H9 (cell line): ENCODE data around the gene RPS6KA4. TPM values are rescaled to one million over a fixed set of nuclear protein-coding genes. Genes with fewer than 3 reads are reported as not detected.

Source experiments
- DNase-seq: peaks from one replicate; pipeline ENCODE4 v3.0.0-alpha.2; 2017
- H2AFZ ChIP-seq: one replicate; pipeline ENCODE4 v1.6.1; 2013; ENCODE audit warnings: mild to moderate bottlenecking, low read length, control low read depth, moderate library complexity
- H2AK5ac ChIP-seq: 2 replicates; pipeline ENCODE4 v1.6.1; 2013; ENCODE audit warnings: low read length, control low read depth, mixed read lengths; ENCODE audit not compliant: insufficient read length
- H2BK120ac ChIP-seq: one replicate; pipeline ENCODE4 v1.6.1; 2013; ENCODE audit warnings: low read depth, mild to moderate bottlenecking, low read length, control low read depth, inconsistent platforms; ENCODE audit not compliant: poor library complexity, severe bottlenecking
- H2BK12ac ChIP-seq: 2 replicates; pipeline ENCODE4 v1.6.1; 2013; ENCODE audit warnings: low read length, control low read depth, mixed read lengths, low read depth; ENCODE audit not compliant: insufficient read length
- H2BK15ac ChIP-seq: 2 replicates; pipeline ENCODE4 v1.6.1; 2013; ENCODE audit warnings: low read depth, low read length, control low read depth
- H2BK20ac ChIP-seq: one replicate; pipeline ENCODE4 v1.6.1; 2013; ENCODE audit warnings: low read depth, mild to moderate bottlenecking, low read length, control low read depth, inconsistent platforms; ENCODE audit not compliant: poor library complexity, severe bottlenecking
- H2BK5ac ChIP-seq: 2 replicates; pipeline ENCODE4 v1.6.1; 2013; ENCODE audit warnings: low read length, control low read depth, mixed read lengths; ENCODE audit not compliant: insufficient read length
- H3K14ac ChIP-seq: 2 replicates; pipeline ENCODE4 v1.6.1; 2013; ENCODE audit warnings: low read length, control low read depth; ENCODE audit not compliant: insufficient read depth
- H3K18ac ChIP-seq: 2 replicates; pipeline ENCODE4 v1.6.1; 2013; ENCODE audit warnings: low read depth, mild to moderate bottlenecking, mixed read lengths, low read length, control low read depth; ENCODE audit not compliant: insufficient read length
- H3K23ac ChIP-seq: 2 replicates; pipeline ENCODE4 v1.6.1; 2013; ENCODE audit warnings: low read length, control low read depth, mixed read lengths, low read depth; ENCODE audit not compliant: insufficient read length
- H3K23me2 ChIP-seq: 2 replicates; pipeline ENCODE4 v1.6.1; 2013; ENCODE audit warnings: low read depth, mild to moderate bottlenecking, mixed read lengths, low read length, control low read depth; ENCODE audit not compliant: insufficient read length, poor library complexity, severe bottlenecking
- H3K27ac ChIP-seq: 2 replicates; pipeline ENCODE4 v1.5.1; 2013; ENCODE audit warnings: low read length, control low read depth, mixed read lengths, low read depth; ENCODE audit not compliant: insufficient read length
- H3K27me3 ChIP-seq: 2 replicates; pipeline ENCODE4 v1.6.1; 2013; ENCODE audit warnings: low read length, control low read depth, inconsistent platforms; ENCODE audit not compliant: insufficient read depth
- H3K4ac ChIP-seq: 2 replicates; pipeline ENCODE4 v1.6.1; 2013; ENCODE audit warnings: low read depth, mild to moderate bottlenecking, control low read depth, inconsistent platforms, low read length, moderate library complexity
- H3K4me1 ChIP-seq: 2 replicates; pipeline ENCODE4 v1.6.1; 2013; ENCODE audit warnings: low read length, control low read depth, inconsistent platforms; ENCODE audit not compliant: insufficient read depth
- H3K4me2 ChIP-seq: 2 replicates; pipeline ENCODE4 v1.6.1; 2013; ENCODE audit warnings: low read length, control low read depth, mixed read lengths; ENCODE audit not compliant: insufficient read length, insufficient read depth
- H3K56ac ChIP-seq: 2 replicates; pipeline ENCODE4 v1.6.1; 2013; ENCODE audit warnings: low read depth, mild to moderate bottlenecking, mixed read lengths, low read length, control low read depth; ENCODE audit not compliant: insufficient read length
- H3K79me1 ChIP-seq: 2 replicates; pipeline ENCODE4 v1.6.1; 2013; ENCODE audit warnings: low read depth, mild to moderate bottlenecking, moderate library complexity, low read length, control low read depth, inconsistent platforms; ENCODE audit not compliant: insufficient read depth, poor library complexity, severe bottlenecking
- H3K79me2 ChIP-seq: 2 replicates; pipeline ENCODE4 v1.6.1; 2013; ENCODE audit warnings: low read length, control low read depth, inconsistent platforms; ENCODE audit not compliant: insufficient read depth
- H3K9ac ChIP-seq: 2 replicates; pipeline ENCODE4 v1.6.1; 2013; ENCODE audit warnings: low read length, control low read depth, mixed read lengths; ENCODE audit not compliant: insufficient read length; ENCODE audit errors: extremely low read depth
- H3K9me3 ChIP-seq: one replicate; pipeline ENCODE4 v1.6.1; 2013; ENCODE audit warnings: low read depth, low read length, inconsistent platforms; ENCODE audit not compliant: control insufficient read depth
- H3T11ph ChIP-seq: one replicate; pipeline ENCODE4 v1.6.1; 2013; ENCODE audit warnings: mild to moderate bottlenecking, low read length, control low read depth, inconsistent platforms
- H4K20me1 ChIP-seq: one replicate; pipeline ENCODE4 v1.6.1; 2013; ENCODE audit not compliant: control insufficient read depth, insufficient read length, insufficient read depth
- H4K5ac ChIP-seq: 2 replicates; pipeline ENCODE4 v1.6.1; 2013; ENCODE audit warnings: low read depth, mild to moderate bottlenecking, mixed read lengths, low read length, control low read depth; ENCODE audit not compliant: insufficient read length
- H4K8ac ChIP-seq: replicated peaks from 2 replicates; pipeline ENCODE4 v1.6.1; 2013; ENCODE audit warnings: low read length, control low read depth, mixed read lengths, low read depth; ENCODE audit not compliant: insufficient read length
- H4K91ac ChIP-seq: 2 replicates; pipeline ENCODE4 v1.6.1; 2013; ENCODE audit warnings: low read depth, mild to moderate bottlenecking, moderate library complexity, mixed read lengths, low read length, control low read depth; ENCODE audit not compliant: insufficient read length
- H3K27ac Mint-ChIP-seq, 3 experiments: 2 replicates in 2 of 3; 3 replicates in 1 of 3; pipeline ENCODE4 v1.8.0; 2020 to 2021; ENCODE audit warnings: mixed read lengths in 3 of 3, mild to moderate bottlenecking in 1 of 3, moderate library complexity in 1 of 3
- H3K27me3 Mint-ChIP-seq: 2 replicates; pipeline ENCODE4 v1.8.0; 2021; ENCODE audit warnings: low read depth, mild to moderate bottlenecking, moderate library complexity, mixed read lengths
- H3K36me3 Mint-ChIP-seq, 3 experiments: 2 replicates in 2 of 3; 3 replicates in 1 of 3; pipeline ENCODE4 v1.8.0; 2020 to 2021; ENCODE audit warnings: low read depth in 3 of 3, mixed read lengths in 3 of 3; ENCODE audit not compliant: insufficient read depth in 1 of 3
- H3K4me1 Mint-ChIP-seq, 2 experiments: 2 replicates each; pipeline ENCODE4 v1.8.0; 2020; ENCODE audit warnings: mixed read lengths in 2 of 2
- H3K4me3 Mint-ChIP-seq, 2 experiments: 2 replicates in 1 of 2; 3 replicates in 1 of 2; pipeline ENCODE4 v1.8.0; 2020 to 2021; ENCODE audit warnings: mild to moderate bottlenecking in 2 of 2, mixed read lengths in 2 of 2, moderate library complexity in 1 of 2
- H3K9me3 Mint-ChIP-seq, 2 experiments: 2 replicates in 1 of 2; 3 replicates in 1 of 2; pipeline ENCODE4 v1.8.0; 2020; ENCODE audit warnings: mild to moderate bottlenecking in 2 of 2, mixed read lengths in 2 of 2, moderate library complexity in 1 of 2
- WGBS: extraction: QIAGEN DNeasy Blood & Tissue Kit; methylation state at CpG from one replicate; pipeline ENCODE4 v1.1.7; 2013; ENCODE audit warnings: missing lambda C conversion rate, low lambda C conversion rate, mixed read lengths; ENCODE audit not compliant: insufficient read length; ENCODE audit errors: extremely low coverage; 5-methylcytosine and 5-hydroxymethylcytosine counted together
- total RNA-seq: library from RNA; stranded (reverse); gene quantifications from 2 replicates; pipeline ENCODE4 v1.2.1, GENCODE V29; 2021
- TF ChIP-seq, protein P1 (sequence below): fragments of 200-600 bp; sonication (generic); conservative IDR thresholded peaks from 3 replicates; pipeline ENCODE4 v1.8.0; 2021; ENCODE audit warnings: antibody characterized with exemption, mild to moderate bottlenecking

Gene RPS6KA4
- total RNA-seq, 1 experiment from 2014 or later = 10.8 TPM

DNA sequence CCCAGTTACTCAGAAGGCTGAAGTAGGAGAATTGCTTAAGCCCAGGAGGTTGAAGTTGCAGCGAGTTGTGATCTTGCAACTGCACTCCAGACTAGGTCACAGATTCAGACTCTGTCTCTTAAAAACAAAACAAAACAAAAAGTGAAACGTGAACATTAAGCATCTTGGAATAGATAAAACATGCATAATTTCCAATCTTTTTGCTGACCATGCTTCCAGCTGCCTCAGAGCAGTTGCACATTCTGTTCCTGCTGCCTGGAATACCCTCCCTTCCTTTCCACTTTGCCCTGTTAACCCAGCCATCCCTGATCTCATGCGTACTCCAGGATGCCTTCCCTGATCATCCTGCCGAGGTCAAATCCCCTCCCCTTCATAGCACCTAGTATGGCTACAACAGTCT is 19.7 kb upstream of the RPS6KA4 start:
- Histone ChIP-seq H3K27ac (no peak overlapping the region), H3K79me2 (no peaks in the 10 kb centered on the region), H4K20me1 (peaks cover 3% of the 10 kb centered on the region), H2BK120ac (no peak overlapping the region), H3K14ac (no peak overlapping the region), H3K4me1 (no peaks in the 10 kb centered on the region; the same call in 1 of the 2 replicates), H2AFZ (no peak overlapping the region), H4K8ac (no peak overlapping the region), H3K23ac (no peak overlapping the region), H3K18ac (no peak overlapping the region), H2BK15ac (no peak overlapping the region), H3K27me3 (no peaks in the 10 kb centered on the region), H3K4me2 (no peak overlapping the region), H2AK5ac (no peak overlapping the region), H3K23me2 (peaks cover 17% of the 10 kb centered on the region), H3K79me1 (no peaks in the 10 kb centered on the region), H4K5ac (no peak overlapping the region), H3K56ac (no peak overlapping the region), H2BK5ac (no peak overlapping the region), H2BK12ac (no peak overlapping the region), H3K9me3 (no peaks in the 10 kb centered on the region), H3K9ac (no peak overlapping the region), H4K91ac (no peak overlapping the region), H3T11ph (no peak overlapping the region), H3K4ac (no peak overlapping the region), H2BK20ac (no peak overlapping the region)
- WGBS = no CpG with 5 or more reads among the region's 4 CpGs
- Mint-ChIP-seq H3K27me3 (peaks cover 17% of the 10 kb centered on the region), H3K9me3 (no peaks in the 10 kb centered on the region), H3K27ac (no peak overlapping the region), H3K4me3 (no peak overlapping the region), H3K36me3 (no peaks in the 10 kb centered on the region), H3K4me1 (peaks cover 7 to 35% of the 10 kb centered on the region in 2 experiments)
- TF ChIP-seq, protein P1, sequence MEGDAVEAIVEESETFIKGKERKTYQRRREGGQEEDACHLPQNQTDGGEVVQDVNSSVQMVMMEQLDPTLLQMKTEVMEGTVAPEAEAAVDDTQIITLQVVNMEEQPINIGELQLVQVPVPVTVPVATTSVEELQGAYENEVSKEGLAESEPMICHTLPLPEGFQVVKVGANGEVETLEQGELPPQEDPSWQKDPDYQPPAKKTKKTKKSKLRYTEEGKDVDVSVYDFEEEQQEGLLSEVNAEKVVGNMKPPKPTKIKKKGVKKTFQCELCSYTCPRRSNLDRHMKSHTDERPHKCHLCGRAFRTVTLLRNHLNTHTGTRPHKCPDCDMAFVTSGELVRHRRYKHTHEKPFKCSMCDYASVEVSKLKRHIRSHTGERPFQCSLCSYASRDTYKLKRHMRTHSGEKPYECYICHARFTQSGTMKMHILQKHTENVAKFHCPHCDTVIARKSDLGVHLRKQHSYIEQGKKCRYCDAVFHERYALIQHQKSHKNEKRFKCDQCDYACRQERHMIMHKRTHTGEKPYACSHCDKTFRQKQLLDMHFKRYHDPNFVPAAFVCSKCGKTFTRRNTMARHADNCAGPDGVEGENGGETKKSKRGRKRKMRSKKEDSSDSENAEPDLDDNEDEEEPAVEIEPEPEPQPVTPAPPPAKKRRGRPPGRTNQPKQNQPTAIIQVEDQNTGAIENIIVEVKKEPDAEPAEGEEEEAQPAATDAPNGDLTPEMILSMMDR = no peak
- no peak for DNase-seq
